Left lung (tissue), 10 donors: ENCODE results near the gene INSYN2B. TPM values are rescaled to one million over a fixed set of nuclear protein-coding genes. Genes with fewer than 3 reads are reported as not detected.
"Not testable (repeated sequence)": the region's sequence is repeated elsewhere in the genome, so short reads cannot be mapped to it uniquely, and the experiment has no call there.

Experiments
- ATAC-seq: fragments of 200-7000 bp; cut with Tn5 transposase; one replicate; pipeline ENCODE4 v1.9.1; 2020; ENCODE audit warnings: moderate library complexity
- DNase-seq, 4 donors: peaks; one replicate each; pipeline ENCODE4 v3.0.0-alpha.2; 2013 to 2020
- H3K27ac ChIP-seq, 2 donors: fragments of 200-600 bp; sonication (generic) in 1 of 2; one replicate each; pipeline versions ENCODE4 v1.5.0 to v1.8.0; 2020 to 2021
- H3K27me3 ChIP-seq, 2 donors: fragments of 200-600 bp; sonication (generic) in 1 of 2; one replicate each; pipeline versions ENCODE4 v1.5.0 to v1.8.0; 2020 to 2021
- H3K36me3 ChIP-seq, 2 donors: fragments of 200-600 bp; sonication (generic) in 1 of 2; one replicate each; pipeline versions ENCODE4 v1.5.0 to v1.8.0; 2020 to 2021
- H3K4me1 ChIP-seq, 2 donors: fragments of 200-600 bp; one replicate each; pipeline ENCODE4 v1.8.0; 2021
- H3K4me3 ChIP-seq, 2 donors: fragments of 200-600 bp; sonication (generic) in 1 of 2; one replicate each; pipeline versions ENCODE4 v1.5.0 to v1.8.0; 2020 to 2021; ENCODE audit warnings: mild to moderate bottlenecking in 1 of 2
- H3K9me3 ChIP-seq, 2 donors: fragments of 200-600 bp; sonication (generic) in 1 of 2; one replicate each; pipeline versions ENCODE4 v1.5.0 to v1.8.0; 2020 to 2021
- CTCF ChIP-seq, 2 donors: fragments of 200-600 bp; sonication (generic) in 1 of 2; IDR thresholded peaks; one replicate each; pipeline versions ENCODE4 v1.5.0 to v1.8.0; 2021; ENCODE audit warnings: antibody characterized with exemption in 2 of 2
- intact Hi-C, 2 donors: fragments of 100-400 bp; cut with DNase I; formaldehyde crosslinking; loops; one replicate each; pipeline versions ENCODE4 v1.11.2 to v1.14.2; 2022
- polyA plus RNA-seq, 6 donors: library from polyadenylated mRNA; unstranded; fragments of 120-200 nt; gene quantifications; one replicate each; pipeline ENCODE4 v1.2.1, GENCODE V29; 2013; ENCODE audit not compliant: insufficient read length in 6 of 6
- total RNA-seq, 2 donors: library from RNA; stranded (reverse); fragmentation: NEBNext Ultra II Directional; extraction: Animal tissue kit (Norgen Biotek cat#: 25700); gene quantifications; one replicate each; pipeline ENCODE4 v1.2.1, GENCODE V29; 2021
- donor health status: DM: no; HTN: yes; CAD: no.
- donor health status: DM: no; HTN: no; CAD: no.

The INSYN2B gene
- total and polyA plus RNA-seq, 8 donors = 0.10 to 7.0 (median 4.2) TPM

- TF ChIP-seq CTCF (IDR thresholded peaks at IDR 0.05) = no peak
- no peak overlapping the region for H3K4me3 ChIP-seq
- intact Hi-C loops = no loop called here
- peaks cover 0 to 2% of the 10 kb centered on the region in 2 donors for H3K36me3 ChIP-seq
- no peaks in the 10 kb centered on the region for H3K27me3 ChIP-seq
- DNase-seq (no peak), ATAC-seq (no peak)
- H3K9me3 ChIP-seq = no peaks in the 10 kb centered on the region
- no peak overlapping the region for H3K27ac ChIP-seq
- H3K4me1 ChIP-seq = no peaks in the 10 kb centered on the region
Measured at GRCh38 chr5:169956126-169956525, 24.2 kb downstream of the INSYN2B start.

GRCh38 chr5:169954786-169955185 is 25.5 kb downstream of the INSYN2B start:
- Histone ChIP-seq H3K4me3 (no peak overlapping the region), H3K36me3 (peaks cover 0 to 6% of the 10 kb centered on the region in 2 donors), H3K27me3 (no peaks in the 10 kb centered on the region), H3K4me1 (no peaks in the 10 kb centered on the region), H3K27ac (no peak overlapping the region), H3K9me3 (no peaks in the 10 kb centered on the region)
- no peak for TF ChIP-seq CTCF (IDR thresholded peaks at IDR 0.05)
- DNase-seq (no peak), ATAC-seq (no peak)
- intact Hi-C loops = no loop called here

GRCh38 chr5:169953196-169953595 is 27.1 kb downstream of the INSYN2B start:
- peak; percentile 50 for ATAC-seq
- H3K27me3 ChIP-seq, H3K36me3 ChIP-seq, H3K9me3 ChIP-seq, H3K4me3 ChIP-seq, H3K4me1 ChIP-seq, intact Hi-C loops, H3K27ac ChIP-seq, DNase-seq: not testable (repeated sequence)

- Histone ChIP-seq H3K36me3 (peaks cover 0 to 10% of the 10 kb centered on the region in 2 donors), H3K4me1 (no peaks in the 10 kb centered on the region), H3K27ac (no peak overlapping the region), H3K4me3 (no peak overlapping the region), H3K27me3 (no peaks in the 10 kb centered on the region), H3K9me3 (no peaks in the 10 kb centered on the region)
- no peak for ATAC-seq
- intact Hi-C loops = no loop called here
- no peak for TF ChIP-seq CTCF (IDR thresholded peaks at IDR 0.05)
- DNase-seq = no peak
Measured at GRCh38 chr5:169950333-169950732, 30.0 kb downstream of the INSYN2B start.

- no peak overlapping the region for H3K4me3 ChIP-seq
- no peak overlapping the region for H3K27ac ChIP-seq
- TF ChIP-seq CTCF (IDR thresholded peaks at IDR 0.05) = no peak
- ATAC-seq (peak; percentile 17), DNase-seq (peak in 1 of 4 donors; percentile 21)
- intact Hi-C loops = no loop called here
- H3K27me3 ChIP-seq = no peaks in the 10 kb centered on the region
- peaks cover 0 to 10% of the 10 kb centered on the region in 2 donors for H3K36me3 ChIP-seq
- peaks cover 0 to 4% of the 10 kb centered on the region in 2 donors for H3K4me1 ChIP-seq
- no peaks in the 10 kb centered on the region for H3K9me3 ChIP-seq
Measured at GRCh38 chr5:169946743-169947295, 33.5 kb downstream of the INSYN2B start.

GRCh38 chr5:169945831-169946261 is 34.4 kb downstream of the INSYN2B start:
- Histone ChIP-seq H3K36me3 (peaks cover 0 to 5% of the 10 kb centered on the region in 2 donors), H3K4me1 (peaks cover 0 to 4% of the 10 kb centered on the region in 2 donors), H3K27me3 (no peaks in the 10 kb centered on the region), H3K27ac (peak overlapping the region in 1 of 2 donors; percentile 45), H3K4me3 (no peak overlapping the region), H3K9me3 (no peaks in the 10 kb centered on the region)
- peak; percentile 88 for ATAC-seq
- no peak for TF ChIP-seq CTCF (IDR thresholded peaks at IDR 0.05)
- peak in 3 of 4 donors; percentile 52 to 93 (median 79) for DNase-seq
- intact Hi-C loops = no loop called here
